ENCODE measurements around the gene IQSEC3. TPM values are rescaled to one million over a fixed set of nuclear protein-coding genes. Genes with fewer than 3 reads are reported as not detected.

IQSEC3 gene
- total and polyA plus RNA-seq, 2 experiments from 2014 or later = 0.70 to 2.7 TPM

- WGBS (ENCODE audit: low lambda C conversion rate, missing lambda C conversion rate) = 49% methylated on average over 11 of the region's 11 CpGs
- no peak overlapping the region for H2AFZ ChIP-seq
- no peak overlapping the region for H3K4me3 ChIP-seq
- H4K20me1 ChIP-seq (ENCODE audit: insufficient read depth, poor library complexity, severe bottlenecking) = no peaks in the 10 kb centered on the region
- peak overlapping the region; percentile 10 for H3K4me2 ChIP-seq
- no peaks in the 10 kb centered on the region for H3K36me3 ChIP-seq (replicated peaks; ENCODE audit: insufficient read depth, low read depth)
- no peaks in the 10 kb centered on the region for H3K79me2 ChIP-seq
- peak overlapping the region; percentile 58 for H3K27ac ChIP-seq
- peak; percentile 41 for DNase-seq (ENCODE audit: low spot score)
- no peaks in the 10 kb centered on the region for H3K9me3 ChIP-seq (ENCODE audit: low read depth)
- no peaks in the 10 kb centered on the region for H3K27me3 ChIP-seq
- TF ChIP-seq EZH2phosphoT487 (IDR thresholded peaks at IDR 0.05; ENCODE audit: low read depth, severe bottlenecking, unreplicated experiment) (no peak), EZH2 (IDR thresholded peaks at IDR 0.05; ENCODE audit: borderline replicate concordance) (no peak), CTCF (IDR thresholded peaks at IDR 0.05; ENCODE audit: poor library complexity) (no peak)
- peaks cover 45% of the 10 kb centered on the region for H3K4me1 ChIP-seq (ENCODE audit: insufficient read depth)
- no peaks in the 10 kb centered on the region for H3K9me2 ChIP-seq (replicated peaks; ENCODE audit: insufficient read depth)
These were observed 45.3 kb downstream of the IQSEC3 start for GRCh38 chr12:111699-112493.

- Histone ChIP-seq H4K20me1 (ENCODE audit: insufficient read depth, poor library complexity, severe bottlenecking) (no peaks in the 10 kb centered on the region), H2AFZ (no peak overlapping the region), H3K9me3 (ENCODE audit: low read depth) (no peaks in the 10 kb centered on the region), H3K79me2 (no peaks in the 10 kb centered on the region), H3K4me2 (no peak overlapping the region), H3K27me3 (peaks cover 3% of the 10 kb centered on the region), H3K4me1 (ENCODE audit: insufficient read depth) (peaks cover 39% of the 10 kb centered on the region), H3K4me3 (no peak overlapping the region), H3K27ac (no peak overlapping the region), H3K9me2 (replicated peaks; ENCODE audit: insufficient read depth) (no peaks in the 10 kb centered on the region), H3K36me3 (replicated peaks; ENCODE audit: insufficient read depth, low read depth) (no peaks in the 10 kb centered on the region)
- DNase-seq (ENCODE audit: low spot score) = no peak
- WGBS (ENCODE audit: low lambda C conversion rate, missing lambda C conversion rate) = 79% methylated on average over 4 of the region's 4 CpGs
- no peak for TF ChIP-seq EZH2 (IDR thresholded peaks at IDR 0.05; ENCODE audit: borderline replicate concordance)
- no peak for TF ChIP-seq CTCF (IDR thresholded peaks at IDR 0.05; ENCODE audit: poor library complexity)
- TF ChIP-seq EZH2phosphoT487 (IDR thresholded peaks at IDR 0.05; ENCODE audit: low read depth, severe bottlenecking, unreplicated experiment) = no peak
These were observed 46.8 kb downstream of the IQSEC3 start for GRCh38 chr12:113347-113746.

- Histone ChIP-seq H2AFZ (no peak overlapping the region), H3K27me3 (peaks cover 3% of the 10 kb centered on the region), H4K20me1 (ENCODE audit: insufficient read depth, poor library complexity, severe bottlenecking) (no peaks in the 10 kb centered on the region), H3K4me1 (ENCODE audit: insufficient read depth) (peaks cover 28% of the 10 kb centered on the region), H3K9me2 (replicated peaks; ENCODE audit: insufficient read depth) (no peaks in the 10 kb centered on the region), H3K79me2 (no peaks in the 10 kb centered on the region), H3K4me3 (no peak overlapping the region), H3K4me2 (no peak overlapping the region), H3K9me3 (ENCODE audit: low read depth) (no peaks in the 10 kb centered on the region), H3K27ac (no peak overlapping the region), H3K36me3 (replicated peaks; ENCODE audit: insufficient read depth, low read depth) (no peaks in the 10 kb centered on the region)
- TF ChIP-seq CTCF (IDR thresholded peaks at IDR 0.05; ENCODE audit: poor library complexity) (no peak), EZH2 (IDR thresholded peaks at IDR 0.05; ENCODE audit: borderline replicate concordance) (no peak), EZH2phosphoT487 (IDR thresholded peaks at IDR 0.05; ENCODE audit: low read depth, severe bottlenecking, unreplicated experiment) (no peak)
- DNase-seq (ENCODE audit: low spot score) = no peak
- WGBS (ENCODE audit: low lambda C conversion rate, missing lambda C conversion rate) = 60% methylated on average over 4 of the region's 4 CpGs
These were observed 48.2 kb downstream of the IQSEC3 start for GRCh38 chr12:114626-115211.
